ENCODE measurements around the gene DCHS1.

DNA sequence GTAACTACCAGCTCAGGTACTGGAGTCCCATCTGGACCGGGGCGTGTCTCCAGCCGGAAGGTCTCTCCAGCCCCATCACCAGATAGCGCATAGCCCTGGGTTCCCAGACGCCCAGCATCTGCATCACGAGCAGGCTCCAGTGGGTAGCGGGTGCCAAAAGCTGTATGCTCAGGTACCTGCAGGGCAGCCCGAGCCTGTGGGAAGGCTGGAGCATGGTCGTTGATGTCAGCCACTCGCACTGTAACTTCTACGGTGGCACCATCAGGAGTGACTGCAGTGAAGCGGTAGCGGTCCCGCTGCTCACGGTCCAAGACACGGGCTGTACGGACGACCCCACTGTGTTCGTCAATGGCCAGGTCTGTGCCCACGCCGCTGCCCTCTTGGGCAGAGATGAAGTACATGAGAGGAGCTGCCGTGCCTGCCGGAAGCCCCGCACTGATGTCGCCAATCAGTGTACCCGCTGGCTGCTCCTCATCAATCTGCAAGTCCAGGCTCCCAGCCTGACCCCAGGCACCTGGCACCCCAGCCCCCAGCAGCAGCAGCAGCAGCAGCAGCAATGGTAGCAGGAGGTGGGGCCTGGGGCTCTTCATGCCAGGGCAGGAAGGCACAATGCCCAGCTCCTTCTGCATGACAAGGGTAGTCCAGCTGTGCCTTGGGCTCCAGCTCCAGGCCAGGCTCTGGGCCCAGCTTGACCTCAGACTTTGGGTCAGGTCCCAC, 14.5 kb downstream of the DCHS1 start:
- TF ChIP-seq, protein P1, sequence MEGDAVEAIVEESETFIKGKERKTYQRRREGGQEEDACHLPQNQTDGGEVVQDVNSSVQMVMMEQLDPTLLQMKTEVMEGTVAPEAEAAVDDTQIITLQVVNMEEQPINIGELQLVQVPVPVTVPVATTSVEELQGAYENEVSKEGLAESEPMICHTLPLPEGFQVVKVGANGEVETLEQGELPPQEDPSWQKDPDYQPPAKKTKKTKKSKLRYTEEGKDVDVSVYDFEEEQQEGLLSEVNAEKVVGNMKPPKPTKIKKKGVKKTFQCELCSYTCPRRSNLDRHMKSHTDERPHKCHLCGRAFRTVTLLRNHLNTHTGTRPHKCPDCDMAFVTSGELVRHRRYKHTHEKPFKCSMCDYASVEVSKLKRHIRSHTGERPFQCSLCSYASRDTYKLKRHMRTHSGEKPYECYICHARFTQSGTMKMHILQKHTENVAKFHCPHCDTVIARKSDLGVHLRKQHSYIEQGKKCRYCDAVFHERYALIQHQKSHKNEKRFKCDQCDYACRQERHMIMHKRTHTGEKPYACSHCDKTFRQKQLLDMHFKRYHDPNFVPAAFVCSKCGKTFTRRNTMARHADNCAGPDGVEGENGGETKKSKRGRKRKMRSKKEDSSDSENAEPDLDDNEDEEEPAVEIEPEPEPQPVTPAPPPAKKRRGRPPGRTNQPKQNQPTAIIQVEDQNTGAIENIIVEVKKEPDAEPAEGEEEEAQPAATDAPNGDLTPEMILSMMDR (IDR thresholded peaks at IDR 0.05): no peak
- no peak for TF ChIP-seq POLR2A (IDR thresholded peaks at IDR 0.05)

Measured in uterus (tissue), 2 donors.